Colonic mucosa (tissue), 4 donors: Measurements from ENCODE around the gene CDK10. TPM values are rescaled to one million over a fixed set of nuclear protein-coding genes. Genes with fewer than 3 reads are reported as not detected.
A peak's percentile ranks its signal among the peaks of the same experiment; 100 is the strongest.

Experiments
- DNase-seq: peaks from one replicate; pipeline ENCODE4 v3.0.0-alpha.2; 2020
- H3K27ac ChIP-seq: fragments of 200-600 bp; one replicate; pipeline ENCODE4 v1.8.0; 2021
- H3K27me3 ChIP-seq: fragments of 200-600 bp; one replicate; pipeline ENCODE4 v1.8.0; 2021
- H3K36me3 ChIP-seq: fragments of 200-600 bp; one replicate; pipeline ENCODE4 v1.8.0; 2021
- H3K4me1 ChIP-seq: fragments of 200-600 bp; one replicate; pipeline ENCODE4 v1.8.0; 2021; ENCODE audit warnings: mild to moderate bottlenecking
- H3K4me3 ChIP-seq: fragments of 200-600 bp; one replicate; pipeline ENCODE4 v1.8.0; 2021
- H3K9ac ChIP-seq, 2 donors: one replicate each; pipeline ENCODE4 v1.7.0; 2013; ENCODE audit warnings: control low read depth in 2 of 2, low read depth in 2 of 2, low read length in 2 of 2
- H3K9me3 ChIP-seq: fragments of 200-600 bp; one replicate; pipeline ENCODE4 v1.8.0; 2021
- CTCF ChIP-seq: fragments of 200-600 bp; IDR thresholded peaks from one replicate; pipeline ENCODE4 v1.8.0; 2022; ENCODE audit warnings: antibody characterized with exemption, mild to moderate bottlenecking
- intact Hi-C: fragments of 100-400 bp; cut with DNase I; formaldehyde crosslinking; loops from one replicate; pipeline ENCODE4 v1.14.1; 2022
- total RNA-seq, 2 donors: library from RNA; stranded (reverse); fragmentation: NEBNext Ultra II Directional in 1 of 2; extraction: Animal tissue kit (Norgen Biotek cat#: 25700) in 1 of 2; gene quantifications; one replicate each; pipeline ENCODE4 v1.2.1, GENCODE V29; 2021
- donor health status: healthy.
- donor health status: DM: no; HTN: no; CAD: no.
- donor health status: DM: no; HTN: no; CAD: no.

The CDK10 gene
- total RNA-seq, result 100 to 1,000 TPM in 1 of 2 donors, 10 to 100 TPM in 1; 72.2 to 136 TPM

- Histone ChIP-seq H3K36me3 (peaks cover 5% of the 10 kb centered on the region), H3K27me3 (no peaks in the 10 kb centered on the region), H3K27ac (peak within 1 kb of the TSS; percentile 90), H3K4me3 (peak within 1 kb of the TSS; percentile 95), H3K4me1 (peaks cover 11% of the 10 kb centered on the region), H3K9ac (peak within 1 kb of the TSS; percentile 83 to 85), H3K9me3 (no peaks in the 10 kb centered on the region)
- peak; percentile 94 for DNase-seq
- TF ChIP-seq CTCF, result no peak
- intact Hi-C loops, result no loop called here
Measured at GRCh38 chr16:89686520-89687091, at the start of gene CDK10. CDK10 (plus strand) TSS chr16:89686689; CDS start chr16:89686711, 22 bp downstream.

GRCh38 chr16:89637379-89637778 is 49.1 kb upstream of the CDK10 start:
- DNase-seq, result no peak
- Histone ChIP-seq H3K36me3 (no peaks in the 10 kb centered on the region), H3K4me3 (no peak overlapping the region), H3K9me3 (no peaks in the 10 kb centered on the region), H3K4me1 (peaks cover 5% of the 10 kb centered on the region), H3K9ac (no peak overlapping the region), H3K27ac (no peak overlapping the region), H3K27me3 (peaks cover 5% of the 10 kb centered on the region)
- no peak for TF ChIP-seq CTCF
- intact Hi-C loops, result no loop called here

GRCh38 chr16:89638455-89638854 is 48.0 kb upstream of the CDK10 start:
- Histone ChIP-seq H3K36me3 (no peaks in the 10 kb centered on the region), H3K27me3 (no peaks in the 10 kb centered on the region), H3K4me1 (no peaks in the 10 kb centered on the region), H3K4me3 (no peak overlapping the region), H3K27ac (no peak overlapping the region), H3K9ac (no peak overlapping the region), H3K9me3 (no peaks in the 10 kb centered on the region)
- no peak for DNase-seq
- intact Hi-C loops, result no loop called here
- TF ChIP-seq CTCF, result no peak

- Histone ChIP-seq H3K36me3 (no peaks in the 10 kb centered on the region), H3K27me3 (no peaks in the 10 kb centered on the region), H3K4me3 (no peak overlapping the region), H3K9ac (no peak overlapping the region), H3K27ac (no peak overlapping the region), H3K4me1 (no peaks in the 10 kb centered on the region), H3K9me3 (no peaks in the 10 kb centered on the region)
- TF ChIP-seq CTCF, result no peak
- intact Hi-C loops, result no loop called here
- DNase-seq, result no peak
Measured at GRCh38 chr16:89639385-89639784, 47.1 kb upstream of the CDK10 start.

GRCh38 chr16:89641458-89642119 is 44.9 kb upstream of the CDK10 start:
- Histone ChIP-seq H3K9me3 (no peaks in the 10 kb centered on the region), H3K27me3 (no peaks in the 10 kb centered on the region), H3K27ac (no peak overlapping the region), H3K4me3 (no peak overlapping the region), H3K36me3 (peaks cover 8% of the 10 kb centered on the region), H3K9ac (no peak overlapping the region), H3K4me1 (no peaks in the 10 kb centered on the region)
- TF ChIP-seq CTCF, result no peak
- DNase-seq, result no peak
- intact Hi-C loops, result loop anchor here (10.0 kb wide), 1 partner anchor 67 kb away; the partner anchor contains the start of gene CPNE7
